ENCODE measurements around the gene PMM2. TPM values are rescaled to one million over a fixed set of nuclear protein-coding genes. Genes with fewer than 3 reads are reported as not detected.

Gene PMM2
- total RNA-seq, 1 donor from 2014 or later = 61.1 TPM

DNA sequence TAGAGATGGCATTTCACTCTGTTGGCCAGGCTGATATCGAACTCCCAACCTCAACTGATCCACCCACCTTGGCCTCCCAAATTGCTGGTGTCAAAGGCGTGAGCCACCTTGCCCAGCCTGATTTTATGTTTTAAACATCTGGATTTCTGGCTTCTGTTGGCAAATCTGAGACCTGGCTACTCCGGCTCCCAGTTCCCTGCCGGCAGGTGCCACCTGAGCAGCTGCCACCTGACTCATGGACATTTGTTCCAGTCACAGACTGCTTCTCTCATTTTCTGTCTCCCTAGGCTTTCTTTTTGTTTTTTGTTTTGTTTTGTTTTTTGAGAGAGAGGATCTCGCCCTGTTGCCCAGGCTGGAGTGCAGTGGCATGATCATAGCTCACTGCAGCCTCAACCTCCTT lies 9.6 kb downstream of the PMM2 start:
- ATAC-seq (ENCODE audit: low read depth) (no peak), DNase-seq (no peak)
- CTCF ChIA-PET = no interaction called here
- H3K27me3 Mint-ChIP-seq = no peaks in the 10 kb centered on the region
- H3K4me3 Mint-ChIP-seq = no peak overlapping the region
- TF ChIP-seq, protein P1, sequence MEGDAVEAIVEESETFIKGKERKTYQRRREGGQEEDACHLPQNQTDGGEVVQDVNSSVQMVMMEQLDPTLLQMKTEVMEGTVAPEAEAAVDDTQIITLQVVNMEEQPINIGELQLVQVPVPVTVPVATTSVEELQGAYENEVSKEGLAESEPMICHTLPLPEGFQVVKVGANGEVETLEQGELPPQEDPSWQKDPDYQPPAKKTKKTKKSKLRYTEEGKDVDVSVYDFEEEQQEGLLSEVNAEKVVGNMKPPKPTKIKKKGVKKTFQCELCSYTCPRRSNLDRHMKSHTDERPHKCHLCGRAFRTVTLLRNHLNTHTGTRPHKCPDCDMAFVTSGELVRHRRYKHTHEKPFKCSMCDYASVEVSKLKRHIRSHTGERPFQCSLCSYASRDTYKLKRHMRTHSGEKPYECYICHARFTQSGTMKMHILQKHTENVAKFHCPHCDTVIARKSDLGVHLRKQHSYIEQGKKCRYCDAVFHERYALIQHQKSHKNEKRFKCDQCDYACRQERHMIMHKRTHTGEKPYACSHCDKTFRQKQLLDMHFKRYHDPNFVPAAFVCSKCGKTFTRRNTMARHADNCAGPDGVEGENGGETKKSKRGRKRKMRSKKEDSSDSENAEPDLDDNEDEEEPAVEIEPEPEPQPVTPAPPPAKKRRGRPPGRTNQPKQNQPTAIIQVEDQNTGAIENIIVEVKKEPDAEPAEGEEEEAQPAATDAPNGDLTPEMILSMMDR (IDR thresholded peaks at IDR 0.05) = no peak
- H3K9me3 Mint-ChIP-seq = no peaks in the 10 kb centered on the region
- H3K36me3 Mint-ChIP-seq (ENCODE audit: low read depth) = peaks cover 90% of the 10 kb centered on the region
- intact Hi-C loops (cut with micrococcal nuclease) = no loop called here
- H3K4me1 Mint-ChIP-seq = no peaks in the 10 kb centered on the region
- POLR2A ChIA-PET = no interaction called here
- no peak overlapping the region for H3K27ac Mint-ChIP-seq

DNA sequence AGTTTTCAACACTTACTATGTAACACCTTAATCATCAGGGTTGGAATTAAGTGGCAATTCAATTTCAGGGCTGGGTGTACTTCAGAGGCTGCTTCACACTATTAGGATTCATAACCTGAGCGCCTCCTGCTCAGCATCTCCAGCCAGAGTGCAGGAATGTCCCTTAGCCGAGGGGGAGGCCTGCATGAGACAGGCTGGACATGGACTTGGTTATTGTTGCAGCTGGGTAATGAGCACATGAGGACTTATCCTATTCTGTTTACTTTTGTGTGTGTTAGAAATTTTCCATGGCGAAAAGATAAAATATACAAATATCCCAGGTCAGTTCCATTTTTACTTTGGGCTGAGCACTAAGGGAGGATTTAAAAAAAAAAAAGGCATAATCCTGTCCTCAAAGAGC lies 10.4 kb downstream of the PMM2 start:
- no peak overlapping the region for H3K27ac Mint-ChIP-seq
- DNase-seq = no peak
- TF ChIP-seq, protein P1 (IDR thresholded peaks at IDR 0.05) = no peak

DNA sequence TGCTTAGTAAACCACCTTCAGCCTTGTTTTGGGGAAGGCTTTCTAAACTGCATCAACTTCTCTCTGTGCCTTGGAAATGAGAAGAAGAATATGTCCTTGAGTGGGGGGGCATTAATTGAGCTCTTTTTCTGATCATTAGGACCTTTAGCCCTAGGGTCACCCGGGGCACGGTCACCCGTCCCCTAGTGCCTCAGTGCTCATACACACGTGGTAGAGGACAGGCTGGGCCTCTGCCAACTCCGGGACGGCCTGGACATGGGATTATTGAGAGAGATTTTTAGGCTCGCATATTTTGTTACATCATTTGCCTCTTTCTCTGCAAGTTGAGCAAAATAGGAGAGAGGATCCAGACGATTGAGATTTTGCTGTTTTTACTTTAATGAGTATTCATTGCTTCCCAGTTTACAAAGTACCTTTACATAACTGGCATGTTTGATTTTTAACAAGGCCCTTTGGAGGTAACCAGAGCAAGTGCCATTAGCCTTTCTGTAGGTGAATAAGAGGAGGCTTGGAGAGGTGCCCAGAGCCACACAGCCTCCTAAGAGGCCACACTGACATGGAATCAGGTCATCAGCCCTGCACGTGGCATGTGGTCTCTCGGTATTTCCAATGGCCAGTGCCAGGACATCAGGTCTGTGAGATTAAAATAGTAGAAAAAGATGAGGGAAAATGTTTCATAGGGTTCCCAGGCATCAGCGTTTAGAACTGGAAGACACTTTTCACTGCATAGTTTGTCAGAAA lies 11.1 kb downstream of the PMM2 start:
- intact Hi-C loops (cut with micrococcal nuclease) = no loop called here
- H3K27me3 Mint-ChIP-seq = no peaks in the 10 kb centered on the region
- TF ChIP-seq, protein P1 (IDR thresholded peaks at IDR 0.05) = no peak
- peaks cover 93% of the 10 kb centered on the region for H3K36me3 Mint-ChIP-seq (ENCODE audit: low read depth)
- ATAC-seq (ENCODE audit: low read depth) (no peak), DNase-seq (no peak)
- H3K4me1 Mint-ChIP-seq = no peaks in the 10 kb centered on the region
- no peaks in the 10 kb centered on the region for H3K9me3 Mint-ChIP-seq
- no peak overlapping the region for H3K27ac Mint-ChIP-seq
- CTCF ChIA-PET = no interaction called here
- POLR2A ChIA-PET = no interaction called here
- H3K4me3 Mint-ChIP-seq = no peak overlapping the region

More for the DNA sequence above, 10.4 kb downstream of the PMM2 start:
- H3K36me3 Mint-ChIP-seq (ENCODE audit: low read depth) = peaks cover 90% of the 10 kb centered on the region
- no peak for ATAC-seq (ENCODE audit: low read depth)
- H3K4me1 Mint-ChIP-seq = no peaks in the 10 kb centered on the region
- H3K27me3 Mint-ChIP-seq = no peaks in the 10 kb centered on the region
- intact Hi-C loops (cut with micrococcal nuclease) = no loop called here
- no peak overlapping the region for H3K4me3 Mint-ChIP-seq
- POLR2A ChIA-PET = no interaction called here
- CTCF ChIA-PET = no interaction called here
- no peaks in the 10 kb centered on the region for H3K9me3 Mint-ChIP-seq

DNA sequence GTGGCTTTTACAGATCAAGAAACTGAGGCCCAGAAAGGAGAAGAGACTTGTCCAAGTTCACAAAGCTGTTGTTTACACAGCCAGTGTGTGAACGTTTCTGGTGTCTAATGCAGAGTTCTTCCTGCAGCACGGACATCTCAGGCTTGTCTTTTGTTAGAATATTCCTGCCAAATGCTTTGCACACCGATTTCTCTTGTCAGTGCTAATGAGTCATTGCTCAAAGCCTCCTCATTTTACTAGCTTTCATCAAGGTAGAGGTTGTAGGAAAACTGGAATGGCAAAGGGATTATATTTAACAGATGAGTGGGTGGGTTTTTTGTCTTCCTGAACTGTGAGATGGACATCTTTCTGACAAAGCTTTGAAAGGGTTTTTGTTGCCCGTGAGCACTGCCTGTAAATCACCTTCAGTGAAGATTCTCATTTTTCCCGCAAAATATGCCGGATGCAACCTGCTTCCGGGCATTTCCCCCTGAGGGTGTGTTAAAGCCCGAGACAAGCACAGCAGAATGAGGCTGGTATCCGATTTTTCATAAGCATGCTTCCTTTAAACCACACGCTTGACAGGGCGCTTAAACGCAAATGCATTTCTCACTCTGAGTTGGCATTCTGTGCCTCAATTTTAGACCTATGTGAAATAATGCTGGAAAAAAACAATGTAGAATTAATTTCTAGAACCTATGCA lies 14.7 kb downstream of the PMM2 start:
- TF ChIP-seq, protein P1 (IDR thresholded peaks at IDR 0.05) = no peak
- DNase-seq (no peak), ATAC-seq (ENCODE audit: low read depth) (no peak)
- Mint-ChIP-seq H3K27me3 (no peaks in the 10 kb centered on the region), H3K27ac (no peak overlapping the region), H3K4me1 (peaks cover 2% of the 10 kb centered on the region), H3K4me3 (no peak overlapping the region), H3K9me3 (no peaks in the 10 kb centered on the region), H3K36me3 (ENCODE audit: low read depth) (peaks cover 87% of the 10 kb centered on the region)
- POLR2A ChIA-PET = no interaction called here
- intact Hi-C loops (cut with micrococcal nuclease) = no loop called here
- CTCF ChIA-PET = no interaction called here

DNA sequence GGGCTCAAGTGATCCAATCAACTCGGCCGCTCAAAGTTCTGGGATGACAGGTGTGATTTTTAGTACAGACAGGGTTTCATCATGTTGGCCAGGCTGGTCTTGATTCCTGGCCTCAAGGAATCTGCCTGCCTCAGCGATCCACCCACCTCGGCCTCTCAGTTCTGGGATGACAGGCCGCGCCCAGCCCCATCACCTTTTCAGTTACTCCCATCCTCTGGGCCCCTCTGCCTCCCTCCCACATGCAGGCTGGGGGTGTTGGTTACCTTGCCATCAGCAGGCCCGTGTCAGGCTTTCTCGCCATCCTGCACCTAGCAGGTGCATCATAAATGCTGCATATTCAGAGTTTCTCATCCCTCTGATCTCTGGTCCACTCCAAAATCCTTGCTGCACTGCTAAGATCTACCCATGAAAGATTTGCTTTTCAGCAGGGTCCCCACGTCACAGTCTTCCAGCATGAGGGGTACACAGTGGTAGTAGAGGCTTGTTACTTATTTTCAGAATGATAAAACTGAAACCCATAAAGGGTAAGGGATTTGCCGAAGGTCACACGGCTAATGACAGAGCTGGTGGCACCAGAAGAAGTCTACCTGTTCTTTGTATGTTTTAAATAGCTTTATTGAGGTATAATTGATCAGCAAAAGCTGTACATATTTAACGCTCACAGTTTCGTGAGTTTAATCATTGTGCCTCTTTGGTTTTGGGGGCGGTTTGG lies 16.6 kb downstream of the PMM2 start:
- POLR2A ChIA-PET = no interaction called here

More for the DNA sequence above, 16.6 kb downstream of the PMM2 start:
- DNase-seq (no peak), ATAC-seq (ENCODE audit: low read depth) (no peak)
- H3K9me3 Mint-ChIP-seq = no peaks in the 10 kb centered on the region
- H3K4me1 Mint-ChIP-seq = peaks cover 14% of the 10 kb centered on the region
- H3K36me3 Mint-ChIP-seq (ENCODE audit: low read depth) = peaks cover 86% of the 10 kb centered on the region
- no peaks in the 10 kb centered on the region for H3K27me3 Mint-ChIP-seq
- CTCF ChIA-PET = no interaction called here
- H3K27ac Mint-ChIP-seq = no peak overlapping the region
- intact Hi-C loops (cut with micrococcal nuclease) = no loop called here
- H3K4me3 Mint-ChIP-seq = no peak overlapping the region
- TF ChIP-seq, protein P1 (IDR thresholded peaks at IDR 0.05) = no peak
